Ovary (tissue), 9 donors: ENCODE measurements around the gene TCEANC. TPM values are rescaled to one million over a fixed set of nuclear protein-coding genes. Genes with fewer than 3 reads are reported as not detected.

Experiments
- DNase-seq, 5 donors: peaks; one replicate each; pipeline ENCODE4 v3.0.0-alpha.2; 2019 to 2020
- H3K27ac ChIP-seq, 2 donors: fragments of 200-600 bp; one replicate each; pipeline versions ENCODE4 v1.5.1 to v1.8.0; 2019 to 2022
- H3K27me3 ChIP-seq: fragments of 200-600 bp; one replicate; pipeline ENCODE4 v1.8.0; 2022
- H3K36me3 ChIP-seq: fragments of 200-600 bp; sonication (generic); one replicate; pipeline ENCODE4 v1.5.1; 2019
- H3K4me1 ChIP-seq: one replicate; pipeline ENCODE4 v1.8.1; 2013; ENCODE audit warnings: mild to moderate bottlenecking, moderate library complexity; ENCODE audit not compliant: insufficient read depth
- H3K4me3 ChIP-seq: fragments of 200-600 bp; sonication (generic); one replicate; pipeline ENCODE4 v1.5.1; 2017
- H3K9me3 ChIP-seq, 2 donors: fragments of 200-600 bp in 1 of 2; sonication (generic) in 1 of 2; one replicate each; pipeline versions ENCODE4 v1.5.1 to v1.8.1; 2013 to 2019; ENCODE audit warnings: mild to moderate bottlenecking in 1 of 2, moderate library complexity in 1 of 2
- EP300 ChIP-seq: sonication (generic); formaldehyde crosslinking; IDR thresholded peaks from one replicate; pipeline ENCODE4 v1.6.1; 2017; ENCODE audit warnings: antibody characterized with exemption
- POLR2A ChIP-seq: fragments of 450-650 bp; IDR thresholded peaks from one replicate; pipeline ENCODE4 v1.6.1; 2017; ENCODE audit warnings: antibody characterized with exemption, mild to moderate bottlenecking, moderate library complexity
- WGBS, 3 donors: extraction: QIAGEN DNeasy Blood & Tissue Kit in 1 of 3; methylation state at CpG; one replicate each; pipeline versions ENCODE4 v1.1.5 to v1.1.7; 2013 to 2017; 5-methylcytosine and 5-hydroxymethylcytosine counted together
- intact Hi-C, 4 donors: fragments of 100-400 bp; cut with DNase I; formaldehyde crosslinking; loops; one replicate each; pipeline versions ENCODE4 v1.11.0 to v1.15.1; 2022 to 2023
- polyA plus RNA-seq, 2 donors: library from polyadenylated mRNA; stranded (reverse); fragments of 200-250 nt in 1 of 2; fragments of 350-450 nt in 1 of 2; fragmentation: Illumina TruSeq in 1 of 2; extraction: RNeasy Lipid Tissue Mini Kit (QIAGEN cat#74804) in 1 of 2; gene quantifications; one replicate each; pipeline ENCODE4 v1.2.3, GENCODE V29; 2013 to 2014
- total RNA-seq, 7 donors: library from RNA; depleted of rRNA in 2 of 7; stranded (reverse); fragments of >200 nt in 2 of 7; fragmentation: NEBNext Ultra II Directional in 3 of 7; extraction: Animal tissue kit (Norgen Biotek cat#: 25700) in 3 of 7; gene quantifications; one replicate each; pipeline versions ENCODE4 v1.1.0 to v1.2.4, GENCODE V29; 2016 to 2023
- TF ChIP-seq, protein P1 (sequence below), 3 donors: fragments of 450-650 bp in 2 of 3; fragments of 200-600 bp in 1 of 3; IDR thresholded peaks; one replicate each; pipeline versions ENCODE4 v1.5.1 to v1.8.0; 2016 to 2022; ENCODE audit warnings: antibody characterized with exemption in 3 of 3, mild to moderate bottlenecking in 1 of 3
- donor health status: DM: no; HTN: no; CAD: no; lungs with moderate emphysema.
- donor health status: DM: no; HTN: no; CAD: no.
- donor health status: Bipolar disorder and iron deficiency.
- donor health status: DM: yes; HTN: yes; CAD: no.
- donor health status: DM: no; HTN: no; CAD: no.
- donor health status: DM: yes; HTN: yes; CAD: no.

The TCEANC gene
- total and polyA plus RNA-seq, 9 donors: 2.6 to 9.2 (median 4.2) TPM

- intact Hi-C loops: no loop called here
- no peak overlapping the region for H3K4me3 ChIP-seq
- 94 to 99% (median 95%) methylated on average over 2 of the region's 2 CpGs for WGBS, 3 donors
These were observed 44.5 kb downstream of the TCEANC start for GRCh38 chrX:13697455-13697854.

DNA sequence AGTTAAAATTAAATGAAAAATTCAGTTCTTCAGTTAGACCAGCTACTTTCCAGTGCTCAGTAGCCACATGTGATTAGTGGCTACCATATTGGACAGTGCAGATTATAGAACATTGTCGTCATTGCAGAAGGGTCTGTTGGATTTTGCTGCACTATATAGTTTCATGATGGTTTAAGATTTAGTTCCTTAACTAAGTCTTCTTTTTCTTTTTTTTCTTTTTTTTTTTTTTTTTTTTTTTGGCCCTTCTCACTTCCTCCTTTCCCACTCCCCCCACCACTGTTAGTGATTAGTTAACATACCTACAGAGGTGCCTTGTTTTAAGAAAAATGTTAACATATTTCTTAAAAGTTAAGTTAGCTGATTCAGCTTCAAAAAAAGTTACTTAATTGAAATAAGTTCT is 45.0 kb downstream of the TCEANC start:
- TF ChIP-seq EP300: no peak
- no peak for TF ChIP-seq POLR2A
- TF ChIP-seq, protein P1, sequence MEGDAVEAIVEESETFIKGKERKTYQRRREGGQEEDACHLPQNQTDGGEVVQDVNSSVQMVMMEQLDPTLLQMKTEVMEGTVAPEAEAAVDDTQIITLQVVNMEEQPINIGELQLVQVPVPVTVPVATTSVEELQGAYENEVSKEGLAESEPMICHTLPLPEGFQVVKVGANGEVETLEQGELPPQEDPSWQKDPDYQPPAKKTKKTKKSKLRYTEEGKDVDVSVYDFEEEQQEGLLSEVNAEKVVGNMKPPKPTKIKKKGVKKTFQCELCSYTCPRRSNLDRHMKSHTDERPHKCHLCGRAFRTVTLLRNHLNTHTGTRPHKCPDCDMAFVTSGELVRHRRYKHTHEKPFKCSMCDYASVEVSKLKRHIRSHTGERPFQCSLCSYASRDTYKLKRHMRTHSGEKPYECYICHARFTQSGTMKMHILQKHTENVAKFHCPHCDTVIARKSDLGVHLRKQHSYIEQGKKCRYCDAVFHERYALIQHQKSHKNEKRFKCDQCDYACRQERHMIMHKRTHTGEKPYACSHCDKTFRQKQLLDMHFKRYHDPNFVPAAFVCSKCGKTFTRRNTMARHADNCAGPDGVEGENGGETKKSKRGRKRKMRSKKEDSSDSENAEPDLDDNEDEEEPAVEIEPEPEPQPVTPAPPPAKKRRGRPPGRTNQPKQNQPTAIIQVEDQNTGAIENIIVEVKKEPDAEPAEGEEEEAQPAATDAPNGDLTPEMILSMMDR (IDR thresholded peaks at IDR 0.05): no peak
- intact Hi-C loops: no loop called here
- Histone ChIP-seq H3K4me1 (peaks cover 9% of the 10 kb centered on the region), H3K27me3 (no peaks in the 10 kb centered on the region), H3K9me3 (no peaks in the 10 kb centered on the region), H3K4me3 (no peak overlapping the region), H3K36me3 (no peaks in the 10 kb centered on the region), H3K27ac (no peak overlapping the region)
- DNase-seq: no peak
- whole genome bisulfite sequencing, 3 donors: 96 to 97% (median 97%) methylated on average over 1 of the region's 1 CpG

More at GRCh38 chrX:13697455-13697854, 44.5 kb downstream of the TCEANC start:
- Histone ChIP-seq H3K9me3 (no peaks in the 10 kb centered on the region), H3K27ac (no peak overlapping the region), H3K4me1 (peaks cover 12% of the 10 kb centered on the region), H3K27me3 (no peaks in the 10 kb centered on the region), H3K36me3 (no peaks in the 10 kb centered on the region)
- no peak for DNase-seq
- TF ChIP-seq EP300: no peak
- TF ChIP-seq, protein P1 (IDR thresholded peaks at IDR 0.05): no peak

GRCh38 chrX:13698432-13698831 is 45.5 kb downstream of the TCEANC start:
- Histone ChIP-seq H3K36me3 (no peaks in the 10 kb centered on the region), H3K27me3 (no peaks in the 10 kb centered on the region), H3K4me1 (peaks cover 11% of the 10 kb centered on the region), H3K9me3 (no peaks in the 10 kb centered on the region), H3K4me3 (no peak overlapping the region), H3K27ac (no peak overlapping the region)
- WGBS, 3 donors: 71 to 90% (median 83%) methylated on average over 1 of the region's 1 CpG
- TF ChIP-seq, protein P1 (IDR thresholded peaks at IDR 0.05): no peak
- TF ChIP-seq EP300 (no peak), POLR2A (no peak)
- intact Hi-C loops: no loop called here
- no peak for DNase-seq

DNA sequence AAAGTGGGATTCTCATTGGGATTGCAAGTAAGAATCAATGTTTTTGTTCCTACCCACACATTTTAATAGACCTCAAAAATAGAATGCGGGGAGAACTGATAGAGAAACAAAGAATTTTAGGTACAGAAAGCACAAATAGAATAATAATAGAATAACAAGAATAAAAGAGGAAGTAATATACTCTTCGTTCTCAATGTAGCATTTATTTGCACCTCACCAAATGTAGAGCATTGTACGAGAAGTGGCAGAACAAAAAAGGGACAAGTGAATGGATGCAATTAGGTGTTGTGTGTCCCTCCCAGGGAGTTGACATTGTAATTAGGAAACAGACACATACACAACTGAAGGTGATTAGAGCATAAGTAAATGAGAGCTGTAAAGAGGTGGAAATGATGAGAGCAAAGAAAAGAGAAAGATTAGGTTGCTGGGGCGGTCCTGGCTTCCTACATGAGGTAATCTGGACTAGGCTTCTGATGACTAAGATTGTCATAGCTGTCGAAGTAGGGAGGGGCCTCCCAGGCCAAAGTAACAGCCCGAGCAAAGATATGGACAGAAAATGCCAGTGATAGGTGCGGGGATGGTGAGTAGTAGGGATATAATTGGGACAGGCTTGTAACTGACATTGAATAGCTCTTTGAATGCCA is 46.4 kb downstream of the TCEANC start:
- DNase-seq: no peak
- Histone ChIP-seq H3K36me3 (no peaks in the 10 kb centered on the region), H3K4me1 (peaks cover 8% of the 10 kb centered on the region), H3K27ac (no peak overlapping the region), H3K27me3 (no peaks in the 10 kb centered on the region), H3K4me3 (no peak overlapping the region), H3K9me3 (no peaks in the 10 kb centered on the region)
- 83 to 87% (median 85%) methylated on average over 7 of the region's 7 CpGs for WGBS, 3 donors
- intact Hi-C loops: no loop called here
- TF ChIP-seq, protein P1 (IDR thresholded peaks at IDR 0.05): no peak
- no peak for TF ChIP-seq EP300
- TF ChIP-seq POLR2A: no peak
